HG02759 (cell line): Measurements from ENCODE around the gene SPAG7.
"Not testable (repeated sequence)": the region's sequence is repeated elsewhere in the genome, so short reads cannot be mapped to it uniquely, and the experiment has no call there.

Source experiments
- ATAC-seq: cut with Tn5 transposase; IDR thresholded peaks from one replicate; pipeline ENCODE4 v1.9.1; 2021; ENCODE audit warnings: mild to moderate bottlenecking, moderate library complexity; ENCODE audit not compliant: unreplicated experiment

SPAG7 gene

DNA sequence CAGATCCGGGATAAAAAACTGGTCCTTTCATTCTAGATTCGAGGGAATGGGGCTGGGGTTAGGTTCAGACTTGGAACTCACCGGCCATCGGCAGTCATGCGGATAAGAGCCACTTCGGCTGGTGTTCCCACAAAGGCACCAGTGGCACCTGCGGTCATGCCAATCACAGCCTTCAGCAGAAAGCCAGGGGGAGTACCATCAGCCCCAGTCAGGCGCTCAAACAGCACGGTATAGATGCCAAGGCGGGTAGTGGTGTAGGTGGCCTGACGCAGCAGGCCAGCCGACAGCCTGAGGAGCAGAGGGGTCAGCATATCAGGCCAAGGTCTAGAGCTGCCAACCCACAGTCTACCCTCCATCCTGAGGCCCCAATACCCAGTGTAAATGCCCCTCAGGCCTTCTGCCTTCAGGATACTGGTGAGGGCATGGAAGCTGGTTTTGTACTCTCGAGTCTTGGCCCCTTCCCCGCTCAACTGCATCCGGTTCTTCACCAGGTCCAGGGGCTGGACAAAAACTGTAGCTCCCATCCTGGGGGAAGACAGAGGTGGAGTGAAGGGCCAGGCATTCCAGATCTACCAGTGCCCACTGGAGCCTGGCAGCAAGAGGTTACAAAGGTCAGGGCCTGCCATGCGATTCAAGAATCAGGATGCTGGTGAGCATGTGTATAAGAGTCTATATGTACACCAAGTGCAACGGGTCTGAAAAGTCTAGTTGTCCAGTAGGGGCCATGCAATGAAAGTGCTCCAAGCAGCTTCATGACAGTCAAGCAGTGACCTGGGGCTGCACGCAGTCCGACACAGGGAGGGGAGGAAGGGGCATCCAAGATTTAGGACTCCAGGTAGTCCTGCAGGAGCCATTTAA lies 28.7 kb downstream of the SPAG7 start:
- no peak for ATAC-seq

DNA sequence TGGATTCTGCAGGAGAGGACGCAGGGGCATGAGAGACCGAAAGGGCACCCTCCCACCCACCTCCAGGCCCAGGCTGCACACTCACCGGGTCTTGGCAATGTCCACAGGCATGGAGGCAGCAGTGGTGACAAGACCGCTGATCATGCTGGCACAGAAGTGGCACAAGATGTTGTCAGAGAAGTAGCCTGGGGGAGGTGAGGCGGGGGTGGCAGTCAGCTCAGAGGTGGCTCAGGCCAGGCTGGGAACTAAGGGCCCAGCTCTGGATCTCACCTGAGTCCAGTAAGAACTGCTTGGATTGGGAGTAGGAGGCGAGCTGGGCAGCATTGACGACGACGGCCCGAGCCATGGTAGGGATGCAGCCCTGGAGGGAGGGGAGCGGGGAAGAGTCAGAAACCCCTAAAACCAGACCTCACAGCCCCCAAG lies 29.5 kb downstream of the SPAG7 start:
- no peak for ATAC-seq

DNA sequence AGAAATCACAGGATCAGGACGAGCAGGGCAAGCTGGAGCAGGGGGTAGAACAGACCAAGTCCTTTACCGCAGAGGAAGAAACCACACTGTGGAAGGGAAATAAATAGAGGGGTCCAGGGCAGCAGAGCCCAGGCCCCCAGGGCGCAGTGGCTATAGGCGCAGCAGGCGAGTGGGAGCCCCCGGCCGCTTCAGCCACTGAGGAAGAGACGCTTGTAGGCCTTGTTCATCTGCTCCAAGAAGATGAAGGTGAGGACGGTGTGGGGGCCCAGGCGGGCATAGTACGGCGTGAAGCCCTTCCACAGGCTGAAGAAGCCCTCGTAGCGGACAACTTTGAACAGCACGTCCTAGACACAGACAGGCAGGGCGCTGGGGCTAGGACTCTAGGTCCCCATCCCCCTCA lies 30.1 kb downstream of the SPAG7 start:
- no peak for ATAC-seq

DNA sequence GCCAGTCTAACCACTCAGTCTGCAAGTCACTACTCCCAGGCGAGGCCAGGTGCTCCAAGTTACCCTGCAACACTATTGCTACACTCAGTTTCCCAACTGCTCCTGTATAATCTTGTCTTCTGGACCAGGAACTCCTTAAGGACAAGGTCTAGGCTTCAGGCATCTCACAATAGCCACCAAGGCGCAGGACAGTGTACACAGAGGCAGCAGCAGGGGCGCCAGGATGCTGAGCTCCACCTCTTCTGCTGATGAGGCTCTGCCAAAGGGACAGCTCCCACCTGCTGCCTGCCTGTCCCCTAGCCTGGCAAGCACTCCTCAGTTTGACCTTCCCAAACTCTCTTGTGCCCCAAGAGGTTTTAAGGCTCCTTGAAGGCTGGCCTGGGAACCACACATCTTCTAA lies 31.2 kb downstream of the SPAG7 start:
- ATAC-seq = no peak

GRCh38 chr17:4935650-4936049 lies 32.0 kb downstream of the SPAG7 start:
- no peak for ATAC-seq

- ATAC-seq = no peak
Observed at GRCh38 chr17:4934173-4934979, 33.2 kb downstream of the SPAG7 start.

GRCh38 chr17:4933646-4934045 lies 34.0 kb downstream of the SPAG7 start:
- ATAC-seq = no peak

- no peak for ATAC-seq
Observed at GRCh38 chr17:4932756-4933155, 34.9 kb downstream of the SPAG7 start.

GRCh38 chr17:4931963-4932362 lies 35.7 kb downstream of the SPAG7 start, which contains the start of gene GP1BA:
TSS of gene GP1BA (plus strand) at chr17:4932277. CDS start at chr17:4932605, 328 bp downstream.
- ATAC-seq = no peak

- ATAC-seq = no peak
Observed at GRCh38 chr17:4928881-4929280, 38.7 kb downstream of the SPAG7 start.

GRCh38 chr17:4926577-4927335 lies 40.9 kb downstream of the SPAG7 start:
- ATAC-seq = not testable (repeated sequence)

DNA sequence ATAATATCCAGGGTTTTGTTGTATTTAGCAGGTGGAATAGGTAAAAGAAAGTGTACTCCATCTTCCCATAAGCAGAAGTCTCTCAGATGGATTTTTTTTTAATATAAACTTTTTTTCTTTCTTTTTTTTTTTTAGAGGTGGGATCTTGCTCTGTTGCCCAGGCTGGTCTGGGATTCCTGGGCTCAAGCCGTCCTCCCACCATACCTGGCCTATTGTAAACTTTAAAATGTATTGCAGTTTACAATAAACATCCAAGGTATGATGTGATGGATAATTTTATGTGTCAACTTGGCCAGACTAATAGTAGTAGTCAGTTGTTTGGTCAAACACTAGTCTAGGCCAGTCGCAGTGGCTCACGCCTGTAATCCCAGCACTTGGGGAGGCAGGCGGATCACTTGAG lies 46.3 kb downstream of the SPAG7 start:
- no peak for ATAC-seq

GRCh38 chr17:4920351-4921048 lies 47.1 kb downstream of the SPAG7 start:
- ATAC-seq = no peak

DNA sequence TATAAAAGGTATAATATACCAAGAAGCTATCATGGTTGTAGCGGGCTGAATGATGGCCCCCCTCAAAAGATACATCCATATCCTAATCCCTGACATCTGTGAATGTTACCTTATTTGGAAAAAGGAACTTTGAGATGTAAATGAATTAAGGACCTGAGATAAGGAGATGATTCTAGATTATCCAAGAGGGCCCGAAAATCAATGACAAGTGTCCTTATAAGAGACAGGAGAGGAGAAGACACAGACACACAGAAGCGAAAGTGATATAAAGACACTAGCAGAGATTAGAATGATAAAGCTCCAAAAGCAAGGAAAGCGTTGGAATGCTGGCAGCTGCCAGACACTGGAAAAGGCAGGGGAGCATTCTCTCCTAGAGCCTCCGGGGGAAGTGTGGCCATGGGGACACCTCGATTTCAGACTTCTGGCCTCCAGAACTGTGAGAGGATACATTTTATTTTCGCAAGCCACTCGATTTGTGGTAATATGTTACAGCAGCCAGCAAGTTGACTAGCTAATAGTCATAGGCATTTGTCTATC lies 48.0 kb downstream of the SPAG7 start:
- ATAC-seq = no peak

DNA sequence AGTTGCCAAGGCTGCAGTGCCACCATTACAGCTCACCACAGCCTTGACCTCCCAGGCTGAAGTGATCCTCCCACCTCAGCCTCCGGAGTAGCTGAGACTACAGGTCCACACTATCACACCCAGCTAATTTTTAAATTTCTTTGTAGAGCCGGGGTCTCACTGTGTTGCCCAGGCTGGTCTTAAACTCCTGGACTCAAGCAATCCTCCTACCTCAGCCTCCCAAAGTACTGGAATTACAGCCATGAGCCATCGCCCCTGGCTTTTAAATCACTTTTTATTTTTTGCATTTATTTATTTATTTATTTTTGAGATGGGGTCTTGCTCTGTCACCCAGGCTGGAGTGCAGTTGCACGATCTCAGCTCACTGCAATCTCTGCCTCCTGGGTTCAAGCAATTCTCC lies 53.1 kb downstream of the SPAG7 start:
- not testable (repeated sequence) for ATAC-seq

GRCh38 chr17:4913994-4914393 lies 53.6 kb downstream of the SPAG7 start:
- no peak for ATAC-seq
